ENCODE measurements around the gene WDFY3.
A peak's percentile ranks its signal among the peaks of the same experiment; 100 is the strongest.
"Not testable (repeated sequence)": the region's sequence is repeated elsewhere in the genome, so short reads cannot be mapped to it uniquely, and the experiment has no call there.

The WDFY3 gene

DNA sequence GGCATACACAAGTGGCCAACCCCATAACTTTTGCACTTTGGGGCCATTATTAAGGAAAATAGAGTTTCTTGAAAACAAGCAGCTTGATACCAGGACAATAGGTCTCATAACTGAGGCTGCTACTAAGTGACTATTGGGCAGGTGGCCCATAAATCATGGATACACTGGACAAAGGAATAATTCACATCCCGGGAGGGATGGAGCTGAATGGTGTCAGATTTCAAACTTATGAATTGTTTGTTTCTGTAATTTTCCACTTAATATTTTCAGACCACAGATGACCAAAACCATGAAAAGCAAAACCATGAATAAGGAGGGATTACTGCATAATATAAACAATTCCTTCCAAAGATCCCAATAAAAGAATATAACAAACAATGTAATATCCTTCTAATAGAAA is 114.4 kb downstream of the WDFY3 start:
- peak; percentile 67 for DNase-seq

DNA sequence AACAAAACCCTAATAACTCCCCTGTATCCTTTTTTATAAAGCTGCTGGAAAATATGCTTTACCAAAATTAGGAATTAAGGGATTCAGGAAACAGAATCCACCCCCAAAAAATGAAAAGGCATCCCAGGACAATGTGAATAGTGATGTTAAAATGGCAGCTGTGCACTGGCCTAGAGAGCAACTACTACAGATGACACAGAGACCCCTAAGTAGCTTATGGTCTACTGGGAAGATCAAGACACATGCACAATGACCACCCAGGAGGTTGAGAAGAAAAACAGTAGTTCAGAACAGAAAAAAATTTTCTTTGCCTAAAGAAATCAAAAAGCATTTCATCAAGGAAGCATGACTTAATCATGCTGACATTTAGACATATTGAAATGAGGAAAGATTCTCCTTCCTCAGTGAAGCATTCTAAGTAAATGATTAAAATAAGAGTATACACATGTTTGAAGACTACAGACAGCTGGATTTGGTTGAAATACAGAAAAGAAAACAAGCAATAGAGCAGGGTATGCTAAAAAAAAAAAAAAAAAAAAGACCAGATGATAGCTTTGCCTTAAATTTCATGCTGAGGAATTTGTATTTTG is 117.3 kb downstream of the WDFY3 start:
- no peak for DNase-seq

DNA sequence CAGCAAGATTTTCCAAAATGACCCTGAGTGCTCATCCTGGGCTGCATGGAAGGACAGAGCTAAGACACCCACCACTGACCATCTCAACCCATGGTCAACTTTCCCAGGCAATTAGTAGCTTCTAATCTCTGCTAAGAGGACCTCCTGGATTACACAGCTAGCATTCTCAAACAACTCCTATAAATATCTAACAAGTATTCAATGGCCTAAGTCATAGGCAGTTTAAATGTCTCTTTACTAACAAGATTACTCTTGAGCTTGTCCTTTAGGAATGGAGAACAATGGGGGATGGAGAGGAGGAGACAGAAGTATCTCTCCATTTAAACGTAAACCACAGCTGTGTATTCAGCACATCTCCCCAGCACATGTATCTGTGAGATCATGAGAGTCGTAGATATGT is 118.1 kb downstream of the WDFY3 start:
- no peak for DNase-seq

DNA sequence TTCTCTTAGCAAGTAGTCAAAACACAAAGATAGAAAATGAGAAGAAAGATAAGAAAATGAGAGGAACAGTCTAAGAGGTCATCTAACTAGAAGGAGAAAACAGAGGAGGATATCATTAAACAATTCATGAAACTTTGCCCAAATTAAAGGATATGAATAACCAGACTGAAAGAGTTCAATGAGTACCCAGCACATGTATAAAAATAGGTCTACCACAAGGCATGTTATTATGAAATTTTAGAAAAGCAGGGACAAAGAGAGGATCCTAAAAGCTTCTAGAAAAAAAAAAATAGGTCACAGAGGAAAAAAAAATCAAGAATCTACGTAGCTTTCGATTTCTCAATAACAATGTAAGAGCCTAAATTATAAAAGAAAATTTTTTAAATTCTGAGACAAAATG is 118.5 kb downstream of the WDFY3 start:
- DNase-seq, result no peak

DNA sequence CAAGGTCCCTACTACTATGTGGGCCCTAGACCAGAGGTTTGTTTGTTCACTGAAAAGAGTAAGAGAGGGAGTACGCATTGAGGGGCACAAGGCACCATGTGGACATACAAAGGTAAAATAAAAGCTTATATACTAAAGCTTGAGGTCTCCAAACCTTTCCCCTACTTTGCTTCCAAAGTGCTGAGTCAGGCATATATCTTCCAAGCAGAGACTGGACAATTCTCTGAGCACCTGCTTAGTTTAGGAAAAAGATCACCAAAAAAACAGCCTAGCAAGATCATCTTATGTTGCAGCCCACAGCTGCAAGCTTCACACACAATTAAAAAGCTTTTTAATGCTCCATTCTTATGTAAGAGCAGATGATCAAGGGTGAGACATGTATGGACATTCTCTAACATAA is 119.5 kb downstream of the WDFY3 start:
- DNase-seq, result no peak

DNA sequence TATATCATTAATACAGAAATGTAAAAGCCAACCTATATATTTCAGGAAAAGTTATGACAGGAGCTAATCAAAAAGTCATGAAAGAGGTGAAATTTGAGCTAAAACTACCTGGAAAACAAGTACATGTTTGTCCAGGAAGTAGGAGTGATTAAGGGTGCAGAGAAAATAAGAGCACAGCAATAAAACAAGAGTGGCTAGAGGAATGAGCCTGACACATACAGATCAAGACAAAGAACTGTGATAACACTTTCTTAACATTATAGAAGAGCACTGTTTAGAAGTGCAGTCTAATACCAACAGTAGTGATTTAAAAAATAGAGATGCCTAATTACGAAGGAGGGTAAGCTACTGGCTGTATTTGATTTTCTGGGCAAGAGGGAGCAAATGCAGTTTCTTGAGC is 125.1 kb downstream of the WDFY3 start:
- no peak for DNase-seq

DNA sequence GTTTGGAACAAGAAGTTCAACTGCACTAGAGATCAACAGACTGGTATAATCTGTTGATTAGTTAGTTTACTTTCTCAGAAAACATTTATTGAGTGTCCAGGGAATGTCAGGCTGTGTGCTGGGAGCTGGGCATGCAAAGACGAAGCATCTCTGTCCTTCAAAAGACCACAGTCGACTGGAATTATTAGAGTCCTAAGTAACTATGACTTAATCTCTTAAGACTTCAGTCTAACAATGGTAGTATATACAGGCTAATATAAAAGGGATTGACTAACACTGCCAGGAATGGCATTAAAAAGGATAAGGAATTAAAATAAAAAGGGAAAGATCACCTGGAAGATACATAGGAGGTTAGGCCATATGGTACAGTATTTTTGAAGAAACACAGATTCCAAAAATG is 128.7 kb downstream of the WDFY3 start:
- no peak for DNase-seq

DNA sequence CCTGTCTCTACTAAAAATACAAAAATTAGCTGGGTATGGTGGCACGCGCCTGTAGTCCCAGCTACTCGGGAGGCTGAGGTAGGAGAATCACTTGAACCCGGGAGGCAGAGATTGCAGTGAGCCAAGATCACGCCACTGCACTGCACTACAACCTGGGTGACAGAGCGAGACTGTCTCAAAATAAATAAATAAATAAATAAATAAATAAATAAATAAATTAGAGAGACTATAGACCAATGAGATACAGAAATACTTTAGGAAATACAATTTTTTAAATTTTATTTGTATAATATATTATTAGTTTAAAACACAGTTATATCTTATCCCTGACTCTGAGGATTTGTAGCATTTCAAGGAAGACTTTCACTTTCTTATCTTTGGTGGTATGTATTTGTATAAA is 136.9 kb downstream of the WDFY3 start:
- not testable (repeated sequence) for DNase-seq

DNA sequence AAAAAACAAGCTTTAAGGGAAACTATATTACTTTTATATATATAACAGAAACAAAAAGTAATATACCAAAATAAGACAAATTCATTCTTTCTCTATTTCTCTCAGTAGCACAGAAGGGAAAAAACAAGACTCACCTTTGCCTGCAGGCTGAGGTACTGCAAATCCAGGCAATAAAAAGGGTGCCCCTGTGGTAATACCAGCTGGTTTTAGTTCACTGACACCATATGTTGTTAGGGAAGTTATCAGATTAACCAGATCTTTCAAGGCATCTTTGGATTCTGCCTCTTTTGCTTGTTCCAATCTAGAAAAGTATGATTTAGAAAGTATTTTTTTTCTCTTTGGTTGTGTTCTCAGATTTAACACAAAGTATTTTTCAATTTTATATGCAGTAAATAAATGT is 139.8 kb downstream of the WDFY3 start:
- DNase-seq, result peak; percentile 2

DNA sequence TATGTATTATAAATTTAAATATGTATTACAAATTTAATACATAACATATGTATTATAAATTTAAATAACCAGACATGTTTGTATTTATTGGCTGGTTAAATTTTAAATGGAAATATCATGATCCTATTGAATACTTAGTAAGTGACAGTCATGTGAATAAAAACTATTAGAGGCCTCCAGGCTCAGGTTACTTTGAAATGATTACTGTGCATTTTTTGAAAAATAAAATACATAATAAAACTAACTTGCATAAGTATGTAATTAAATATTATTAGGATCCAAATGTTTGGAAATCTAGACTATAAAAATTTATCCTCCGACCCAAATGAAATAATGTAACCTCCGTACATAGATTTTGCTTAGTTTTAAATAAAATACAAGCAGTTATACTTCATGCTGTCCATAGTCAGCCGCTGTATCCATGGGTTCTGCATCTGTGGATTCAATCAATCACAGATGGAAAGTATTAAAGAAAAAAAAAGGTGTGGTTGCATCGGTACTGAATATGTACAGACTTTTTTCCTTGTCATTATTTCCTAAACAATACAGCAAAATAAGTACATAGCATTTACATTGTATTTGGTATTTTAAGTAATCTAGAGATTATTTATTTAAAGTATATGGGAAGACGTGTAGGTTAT is 140.7 kb downstream of the WDFY3 start:
- no peak for DNase-seq

DNA sequence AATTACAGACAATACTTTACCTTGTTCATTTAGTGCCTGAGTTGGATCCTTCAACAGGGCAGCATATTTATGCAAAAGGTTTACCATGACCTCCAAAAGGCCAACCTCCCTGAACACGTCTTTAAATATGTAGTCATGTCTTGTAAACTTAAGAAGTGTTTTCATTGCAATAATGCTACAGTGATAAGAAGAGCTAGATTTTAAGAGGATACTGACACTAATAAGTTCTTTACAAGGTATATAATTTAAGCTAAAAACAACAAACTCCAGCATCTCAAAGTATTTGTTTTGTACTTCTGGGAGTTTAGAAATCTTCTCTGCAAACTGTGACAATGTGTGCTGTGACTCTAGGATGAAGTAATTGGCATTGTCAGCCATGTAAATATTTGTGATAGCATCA is 145.4 kb downstream of the WDFY3 start:
- DNase-seq, result no peak

DNA sequence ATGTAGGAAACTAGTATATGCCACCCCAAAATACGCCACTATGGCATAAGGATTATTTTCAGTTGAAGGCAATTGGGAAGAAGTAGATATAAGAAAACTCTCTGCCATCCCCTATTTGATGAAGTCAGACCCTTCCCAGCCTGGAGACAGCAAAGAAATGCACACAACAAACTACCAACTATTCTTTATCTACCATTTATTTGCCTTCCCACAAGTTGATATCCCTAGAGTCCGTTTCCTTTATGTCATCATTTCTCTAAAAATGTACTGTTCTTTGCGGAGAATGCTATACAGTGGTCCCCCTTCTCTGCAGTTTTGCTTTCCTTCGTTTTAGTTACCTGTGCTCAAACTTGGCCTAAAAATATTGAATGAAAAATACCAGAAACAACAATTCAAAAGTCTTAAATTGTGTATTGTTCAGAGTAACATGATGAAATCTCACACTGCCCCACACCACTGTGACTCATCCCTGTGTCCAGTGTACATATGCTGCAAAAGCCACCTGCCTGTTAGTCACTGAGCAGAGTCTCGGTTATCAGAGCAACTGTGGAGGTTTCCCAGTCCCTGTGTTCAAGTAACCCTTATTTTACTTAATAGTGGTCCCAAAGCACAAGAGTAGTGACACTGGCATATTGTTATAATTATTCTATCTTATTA is 152.3 kb downstream of the WDFY3 start:
- peak; percentile 89 for DNase-seq

DNA sequence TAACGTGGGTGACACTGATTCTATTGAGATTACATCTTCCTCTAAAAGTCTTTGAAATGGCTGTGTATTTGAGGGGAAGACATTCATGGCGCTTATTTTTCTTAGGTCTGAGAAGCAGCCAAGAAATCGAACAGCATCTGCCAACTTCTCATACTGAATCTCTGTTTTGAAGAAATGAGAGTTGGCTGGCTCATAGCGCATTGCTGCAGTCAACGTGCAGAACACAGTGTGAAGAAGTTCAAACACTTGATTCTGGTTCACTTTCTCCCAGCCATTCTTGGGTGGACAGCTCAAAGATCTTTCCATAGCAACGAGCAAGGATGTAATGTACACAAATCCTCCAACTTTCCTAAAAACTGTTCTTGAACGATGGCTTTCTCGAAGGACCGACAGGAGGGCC is 156.5 kb downstream of the WDFY3 start:
- no peak for DNase-seq

DNA sequence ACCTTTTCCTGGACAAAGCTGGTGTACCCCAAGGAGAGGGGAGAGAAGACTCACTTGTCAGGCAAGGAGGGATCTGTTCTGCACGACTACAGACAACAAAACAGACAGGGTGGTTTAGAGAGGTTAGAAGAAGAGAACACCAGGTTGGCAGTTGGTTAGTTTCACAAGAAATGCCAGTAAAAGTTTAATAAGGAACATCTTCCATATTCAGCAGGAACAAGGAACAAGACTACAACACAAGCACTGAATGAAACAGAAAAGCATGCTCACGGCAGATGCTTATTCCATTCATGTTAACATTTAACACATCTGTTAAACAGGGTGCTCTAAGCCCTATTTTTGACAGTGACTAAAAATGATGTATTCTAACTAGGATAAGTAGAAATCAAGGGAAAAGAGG is 158.2 kb downstream of the WDFY3 start:
- no peak for DNase-seq

DNA sequence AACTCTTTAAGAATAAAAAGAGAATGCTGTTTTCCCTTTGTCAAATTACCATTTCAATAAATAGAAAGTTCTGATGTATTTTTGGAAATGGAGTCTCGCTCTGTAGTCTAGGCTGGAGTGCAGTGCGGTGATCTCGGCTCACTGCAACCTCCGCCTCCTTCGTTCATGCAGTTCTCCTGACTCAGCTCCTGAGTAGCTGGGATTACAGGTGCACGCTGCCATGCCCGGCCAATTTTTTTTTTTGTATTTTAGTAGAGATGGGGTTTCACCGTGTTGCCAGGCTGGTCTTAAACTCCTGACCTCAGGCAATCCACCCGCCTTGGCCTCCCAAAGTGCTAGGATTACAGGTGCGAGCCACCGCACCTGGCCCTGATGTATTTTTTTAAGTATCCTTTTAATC is 159.9 kb downstream of the WDFY3 start:
- not testable (repeated sequence) for DNase-seq

DNA sequence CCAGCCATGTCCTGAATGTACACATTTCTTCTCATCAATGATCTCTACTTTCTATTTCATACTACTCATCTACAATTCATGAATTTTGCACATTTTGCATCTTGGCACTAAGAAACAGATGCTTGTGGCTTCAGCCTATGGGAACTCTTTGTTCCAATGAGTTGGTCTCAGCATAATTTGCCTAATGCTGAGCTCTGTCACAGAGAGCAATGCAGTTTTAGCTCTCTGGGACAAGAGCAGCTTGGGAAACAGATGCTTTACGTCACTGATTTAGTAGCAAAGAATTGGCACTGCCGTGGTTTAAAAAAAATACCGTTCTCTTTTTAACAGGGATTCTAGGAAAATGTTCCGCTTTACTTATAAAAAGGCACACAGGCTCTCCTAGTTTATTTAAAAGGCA is 162.4 kb downstream of the WDFY3 start:
- no peak for DNase-seq

DNA sequence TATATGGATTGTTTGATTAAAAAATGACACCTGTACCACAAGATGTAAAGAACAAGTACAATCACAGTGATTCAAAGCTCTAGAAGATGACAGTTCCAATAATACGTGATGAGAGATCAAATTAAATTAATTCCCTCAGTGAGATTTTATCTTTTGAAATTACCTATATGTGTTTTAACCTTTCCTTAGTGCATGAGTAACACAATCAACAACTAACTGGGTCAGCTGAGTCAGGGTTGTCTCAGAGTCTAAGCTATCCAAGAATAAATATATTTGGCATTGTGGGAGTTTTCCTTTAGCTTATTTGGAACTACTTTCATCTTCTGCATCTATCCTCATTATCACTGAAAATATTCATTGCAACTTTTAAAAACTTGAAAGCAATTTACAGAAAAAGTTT is 162.8 kb downstream of the WDFY3 start:
- DNase-seq, result no peak

DNA sequence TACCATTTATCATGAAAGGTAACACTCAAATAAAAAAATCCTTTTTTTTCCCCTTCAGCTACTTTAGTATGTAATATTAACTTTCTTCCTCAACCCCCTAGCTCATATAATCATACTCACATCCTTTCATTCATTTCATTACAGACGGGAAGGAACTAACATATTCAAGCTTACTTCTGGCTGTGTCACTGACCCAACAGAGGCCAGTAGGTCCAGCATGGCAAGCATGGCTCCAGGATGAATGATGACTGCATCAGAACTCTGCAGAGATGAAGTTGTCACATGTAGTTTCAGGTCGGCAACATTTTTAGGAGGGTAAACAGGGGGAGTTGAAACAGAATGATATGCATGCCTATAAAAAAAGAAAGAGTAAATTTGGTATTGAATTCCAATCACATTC is 163.4 kb downstream of the WDFY3 start:
- no peak for DNase-seq

DNA sequence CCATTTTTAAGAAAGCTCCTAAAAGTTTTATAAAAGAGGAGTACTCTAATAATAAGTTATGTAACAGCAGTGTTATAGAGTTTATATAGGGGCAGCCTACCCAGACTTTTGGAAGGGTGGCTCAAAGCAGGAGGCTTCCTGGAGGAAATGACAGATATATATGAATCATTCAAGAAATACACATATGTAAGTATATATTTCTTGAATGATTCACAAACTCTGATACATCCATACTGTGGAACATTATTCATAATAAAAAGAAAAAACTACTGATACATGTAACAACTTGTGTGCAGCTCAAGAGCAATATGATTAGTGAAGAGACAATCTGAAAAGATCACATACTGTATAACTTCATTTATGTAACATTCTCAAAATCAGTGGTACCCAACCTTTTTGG is 166.2 kb downstream of the WDFY3 start:
- DNase-seq, result no peak

DNA sequence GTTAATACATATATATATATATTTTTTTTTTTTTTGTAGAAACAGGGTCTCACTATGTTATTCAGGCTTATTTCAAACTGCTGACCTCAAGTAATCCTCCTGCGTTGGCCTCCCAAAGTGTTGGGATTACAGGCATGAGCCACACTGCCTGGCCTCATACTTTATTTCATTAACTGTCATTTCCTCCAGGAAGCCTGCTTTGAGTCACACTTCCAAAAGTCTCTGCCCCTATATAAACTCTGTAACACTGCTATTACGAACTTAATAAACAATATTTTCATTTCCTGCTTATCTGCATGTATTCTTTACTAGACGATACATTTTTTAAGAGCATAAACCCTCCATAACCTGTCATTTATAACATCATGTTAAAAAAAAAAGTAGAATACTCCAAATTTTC is 167.2 kb downstream of the WDFY3 start:
- DNase-seq, result no peak

DNA sequence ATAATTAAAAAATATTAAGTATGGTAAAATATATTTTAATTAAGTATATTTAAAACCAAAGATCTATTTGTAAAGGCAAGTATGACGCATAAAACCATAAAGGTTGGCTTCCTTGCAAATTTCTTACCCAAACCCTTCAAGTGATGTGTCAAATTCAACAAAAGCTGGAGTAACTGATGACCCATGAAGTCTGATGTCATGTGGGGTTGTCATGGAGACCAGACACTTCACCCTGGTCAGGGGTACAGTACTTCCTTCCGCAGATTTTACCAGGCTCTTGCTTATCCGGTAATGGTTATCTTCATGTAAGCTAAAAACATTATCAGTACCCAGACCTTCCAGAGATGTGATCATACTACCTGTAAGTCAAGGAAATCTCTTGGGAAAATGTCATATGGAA is 170.1 kb downstream of the WDFY3 start:
- peak; percentile 57 for DNase-seq

DNA sequence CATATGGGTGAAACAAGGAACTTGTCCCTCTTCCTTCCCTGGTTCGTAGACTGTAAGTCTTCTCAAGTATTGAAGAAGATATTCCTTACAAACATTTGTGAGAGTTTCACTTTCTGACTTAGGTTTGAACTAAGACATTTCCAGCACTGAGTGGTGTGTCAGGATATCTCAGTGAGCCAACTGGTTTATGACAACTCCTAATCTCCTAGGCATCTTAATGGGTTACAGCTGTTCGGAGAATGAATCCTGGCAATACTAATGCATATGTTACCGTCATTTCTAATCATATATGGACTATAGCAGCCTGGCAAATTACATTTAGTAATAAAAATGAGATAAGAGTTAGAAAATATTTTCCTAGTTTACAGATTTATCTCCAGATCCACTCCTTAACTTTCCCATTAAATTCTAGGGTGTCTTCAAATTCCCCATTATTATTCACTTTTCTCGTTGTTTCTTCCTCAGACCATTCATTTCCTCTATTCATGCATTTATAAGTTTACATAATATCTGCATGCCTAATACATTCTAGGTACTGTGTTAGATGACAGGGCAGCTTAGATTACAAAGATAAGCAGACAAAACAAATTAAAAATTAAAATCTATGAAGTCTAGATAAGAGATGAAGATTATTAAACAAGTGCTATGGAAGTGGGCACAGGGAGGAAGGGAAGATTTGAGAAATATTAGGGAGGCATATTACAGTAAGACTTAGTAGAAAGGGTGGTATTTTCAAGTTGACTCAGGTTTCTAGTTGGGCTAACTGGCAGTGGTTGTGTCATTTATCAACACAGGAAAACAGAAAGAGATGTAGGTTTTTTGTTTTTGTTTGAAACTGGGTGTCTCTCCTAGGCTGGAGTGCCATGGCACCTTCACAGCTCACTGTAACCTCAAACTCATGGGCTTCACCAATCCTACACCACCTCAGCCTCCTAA is 173.9 kb downstream of the WDFY3 start:
- DNase-seq, result no peak

DNA sequence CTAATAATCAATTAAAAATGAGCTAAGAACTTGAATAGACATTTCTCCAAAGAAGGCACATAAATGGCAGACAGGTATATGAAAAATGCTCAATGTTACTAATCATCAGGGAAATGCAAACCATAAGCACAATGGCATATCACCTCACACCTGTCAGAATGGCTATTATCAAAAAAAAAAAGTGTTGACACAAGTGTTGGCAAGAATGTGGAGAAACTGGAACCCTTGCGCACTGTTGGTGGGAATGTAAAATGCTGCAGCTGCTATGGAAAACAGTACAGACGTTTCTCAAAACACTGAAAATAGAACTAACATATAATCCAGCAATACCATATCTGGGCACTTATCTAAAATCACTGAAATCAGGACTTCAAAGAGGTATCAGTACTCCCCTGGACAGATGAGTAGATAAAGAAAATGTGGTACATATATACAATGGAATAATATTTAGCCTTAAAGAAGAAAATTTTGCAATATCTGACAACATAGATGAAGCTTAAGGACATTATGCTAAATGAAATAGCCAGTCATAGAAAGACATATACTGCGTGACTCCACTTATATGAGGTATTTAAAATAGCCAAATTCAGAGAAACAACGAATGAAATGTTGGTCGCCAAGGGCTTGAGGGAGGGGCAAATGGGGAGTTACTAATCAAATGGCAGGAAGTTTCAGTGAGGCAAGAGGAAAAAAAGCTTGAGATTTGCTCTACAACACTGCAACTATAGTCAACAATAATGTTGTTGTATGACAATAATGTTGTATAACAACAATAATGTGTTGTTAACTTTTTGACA is 175.5 kb downstream of the WDFY3 start:
- peak; percentile 72 for DNase-seq

Measured in DMS53 (cell line).